ENCODE measurements around the gene TMEM184A. TPM values are rescaled to one million over a fixed set of nuclear protein-coding genes. Genes with fewer than 3 reads are reported as not detected.

TMEM184A gene
- total and polyA plus RNA-seq, 2 experiments from 2014 or later = 0.18 to 0.66 TPM

DNA sequence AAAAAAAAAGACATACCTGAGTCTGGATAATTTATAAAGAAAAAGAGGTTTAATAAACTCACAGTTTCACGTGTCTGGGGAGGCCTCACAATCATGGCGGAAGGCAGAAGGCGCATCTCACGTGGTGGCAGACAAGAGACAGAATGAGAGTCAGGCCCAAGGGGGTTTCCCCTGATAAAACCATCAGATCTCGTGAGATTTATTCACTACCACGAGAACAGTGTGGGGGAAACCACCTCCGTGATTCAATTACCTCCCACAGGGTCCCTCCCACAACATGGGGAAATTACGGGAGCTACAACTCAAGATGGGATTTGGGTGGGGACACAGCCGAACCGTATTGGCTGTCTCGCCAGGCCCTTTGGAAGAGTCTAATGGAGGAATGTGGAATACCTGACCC lies 34.5 kb downstream of the TMEM184A start:
- Histone ChIP-seq H3K36me3 (ENCODE audit: insufficient read depth) (no peaks in the 10 kb centered on the region), H3F3A (replicated peaks; ENCODE audit: low read depth) (no peaks in the 10 kb centered on the region), H3K27ac (ENCODE audit: low read depth) (no peak overlapping the region), H3K27me3 (ENCODE audit: insufficient read depth) (no peaks in the 10 kb centered on the region), H2AFZ (no peak overlapping the region), H3K79me2 (replicated peaks; ENCODE audit: insufficient read depth) (no peaks in the 10 kb centered on the region), H3K9me2 (ENCODE audit: insufficient read depth) (no peaks in the 10 kb centered on the region), H3K4me3 (no peak overlapping the region), H3K4me1 (ENCODE audit: insufficient read depth) (no peaks in the 10 kb centered on the region), H3K4me2 (no peak overlapping the region), H4K20me1 (replicated peaks; ENCODE audit: insufficient read depth) (no peaks in the 10 kb centered on the region)
- Mint-ChIP-seq H3K27me3 (ENCODE audit: insufficient read depth, low read depth, poor library complexity) (peaks cover 7% of the 10 kb centered on the region), H3K4me3 (no peak overlapping the region; the same call in 2 of the 3 replicates), H3K27ac (no peak overlapping the region), H3K4me1 (peaks cover 5% of the 10 kb centered on the region), H3K9me3 (peaks cover 11% of the 10 kb centered on the region; the same call in 2 of the 3 replicates), H3K36me3 (ENCODE audit: low read depth) (no peaks in the 10 kb centered on the region)
- DNase-seq (ENCODE audit: low spot score) (no peak), ATAC-seq (no peak)
- TF ChIP-seq NANOG (IDR thresholded peaks at IDR 0.05; ENCODE audit: borderline replicate concordance) (no peak), CREB1 (CRISPR knock-in tag; IDR thresholded peaks at IDR 0.05; ENCODE audit: low read depth) (no peak), POLR2AphosphoS5 (IDR thresholded peaks at IDR 0.05; ENCODE audit: low read depth) (no peak), EZH2phosphoT487 (IDR thresholded peaks at IDR 0.05; ENCODE audit: unreplicated experiment) (no peak), ZNF114 (CRISPR knock-in tag; IDR thresholded peaks at IDR 0.05) (no peak), ETS1 (IDR thresholded peaks at IDR 0.05) (no peak), JUNB (IDR thresholded peaks at IDR 0.05; ENCODE audit: unreplicated experiment) (no peak), REST (IDR thresholded peaks at IDR 0.05; ENCODE audit: unreplicated experiment) (no peak), EZH2 (IDR thresholded peaks at IDR 0.05; ENCODE audit: low read depth, unreplicated experiment) (no peak)
- TF ChIP-seq, protein P1, sequence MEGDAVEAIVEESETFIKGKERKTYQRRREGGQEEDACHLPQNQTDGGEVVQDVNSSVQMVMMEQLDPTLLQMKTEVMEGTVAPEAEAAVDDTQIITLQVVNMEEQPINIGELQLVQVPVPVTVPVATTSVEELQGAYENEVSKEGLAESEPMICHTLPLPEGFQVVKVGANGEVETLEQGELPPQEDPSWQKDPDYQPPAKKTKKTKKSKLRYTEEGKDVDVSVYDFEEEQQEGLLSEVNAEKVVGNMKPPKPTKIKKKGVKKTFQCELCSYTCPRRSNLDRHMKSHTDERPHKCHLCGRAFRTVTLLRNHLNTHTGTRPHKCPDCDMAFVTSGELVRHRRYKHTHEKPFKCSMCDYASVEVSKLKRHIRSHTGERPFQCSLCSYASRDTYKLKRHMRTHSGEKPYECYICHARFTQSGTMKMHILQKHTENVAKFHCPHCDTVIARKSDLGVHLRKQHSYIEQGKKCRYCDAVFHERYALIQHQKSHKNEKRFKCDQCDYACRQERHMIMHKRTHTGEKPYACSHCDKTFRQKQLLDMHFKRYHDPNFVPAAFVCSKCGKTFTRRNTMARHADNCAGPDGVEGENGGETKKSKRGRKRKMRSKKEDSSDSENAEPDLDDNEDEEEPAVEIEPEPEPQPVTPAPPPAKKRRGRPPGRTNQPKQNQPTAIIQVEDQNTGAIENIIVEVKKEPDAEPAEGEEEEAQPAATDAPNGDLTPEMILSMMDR (conservative IDR thresholded peaks at IDR 0.05; ENCODE audit: low read depth in 2 of 2) = no peak
